B cell (primary cell): ENCODE data around the gene RAI1. TPM values are rescaled to one million over a fixed set of nuclear protein-coding genes. Genes with fewer than 3 reads are reported as not detected.

Experiments used
- ATAC-seq: fragments of 200-7000 bp; cut with Tn5 transposase; one replicate; pipeline ENCODE4 v1.10.0; 2021; ENCODE audit warnings: low read depth, mild to moderate bottlenecking, moderate number of reproducible peaks, moderate library complexity
- CTCF ChIA-PET: fragments of 350-600 bp; sonication (Branson Sonifier 250); formaldehyde crosslinking; loops from one replicate; lab custom pipeline; 2021; ENCODE audit warnings: antibody characterized with exemption, inconsistent platforms; lab: Charles Lee
- POLR2A ChIA-PET: fragments of 350-600 bp; sonication (Branson Sonifier 250); formaldehyde crosslinking; loops from one replicate; lab custom pipeline; 2021; ENCODE audit warnings: antibody characterized with exemption; lab: Charles Lee
- DNase-seq: peaks from one replicate; pipeline ENCODE4 v3.0.0; 2013
- H2AFZ ChIP-seq: 2 replicates; pipeline ENCODE4 v1.6.1; 2012; ENCODE audit warnings: mild to moderate bottlenecking, low read depth, low read length; ENCODE audit not compliant: insufficient read depth, poor library complexity, severe bottlenecking
- H3K27ac ChIP-seq, 2 donors: 1 replicate in 1 of 2; 2 replicates in 1 of 2; pipeline ENCODE4 v1.5.1; 2012 to 2013; ENCODE audit warnings: low read length in 2 of 2, mild to moderate bottlenecking in 2 of 2, moderate library complexity in 1 of 2
- H3K27me3 ChIP-seq, 4 experiments: fragments of 200-600 bp in 1 of 4; sonication (generic) in 1 of 4; replicated peaks in 1 of 4; 1 replicate in 2 of 4; 2 replicates in 2 of 4; pipeline versions ENCODE4 v1.6.1 to v1.7.0; 2013 to 2016; ENCODE audit warnings: low read length in 3 of 4, mild to moderate bottlenecking in 2 of 4, mixed read lengths in 1 of 4, moderate library complexity in 1 of 4; ENCODE audit not compliant: insufficient read depth in 4 of 4, control insufficient read depth in 3 of 4; ENCODE audit errors: control extremely low read depth in 1 of 4
- H3K36me3 ChIP-seq, 2 experiments: replicated peaks in 1 of 2; 1 replicate in 1 of 2; 2 replicates in 1 of 2; pipeline versions ENCODE4 v1.6.1 to v1.7.1; 2013; ENCODE audit warnings: low read length in 1 of 2; ENCODE audit not compliant: insufficient read depth in 2 of 2, control insufficient read depth in 1 of 2; ENCODE audit errors: control extremely low read depth in 1 of 2, extremely low read depth in 1 of 2
- H3K4me1 ChIP-seq, 2 donors: fragments of 200-600 bp in 1 of 2; sonication (generic) in 1 of 2; 1 replicate in 1 of 2; 2 replicates in 1 of 2; pipeline versions ENCODE4 v1.5.1 to v1.6.1; 2013 to 2017; ENCODE audit warnings: low read length in 2 of 2; ENCODE audit not compliant: control insufficient read depth in 2 of 2, insufficient read depth in 2 of 2
- H3K4me2 ChIP-seq: replicated peaks from 2 replicates; pipeline ENCODE3; 2012; ENCODE audit warnings: mild to moderate bottlenecking, low read depth, low read length; ENCODE audit not compliant: poor library complexity, severe bottlenecking
- H3K4me3 ChIP-seq, 5 experiments: fragments of 200-600 bp in 1 of 5; sonication (generic) in 1 of 5; 1 replicate in 3 of 5; 2 replicates in 2 of 5; pipeline versions ENCODE4 v1.5.1 to v1.7.0; 2011 to 2016; ENCODE audit warnings: low read length in 4 of 5, mild to moderate bottlenecking in 4 of 5, low read depth in 2 of 5, control low read depth in 1 of 5, moderate library complexity in 1 of 5; ENCODE audit not compliant: insufficient read depth in 1 of 5; ENCODE audit errors: control extremely low read depth in 1 of 5, extremely low read depth in 1 of 5
- H3K79me2 ChIP-seq: fragments of 200-600 bp; sonication (generic); one replicate; pipeline ENCODE4 v1.6.0; 2016; ENCODE audit warnings: low read length; ENCODE audit not compliant: control insufficient read depth, insufficient read depth
- H3K9ac ChIP-seq: fragments of 200-600 bp; sonication (generic); 2 replicates; pipeline ENCODE4 v1.6.1; 2017; ENCODE audit warnings: mild to moderate bottlenecking, low read length, moderate library complexity
- H3K9me3 ChIP-seq, 3 donors: one replicate each; pipeline versions ENCODE4 v1.6.1 to v1.7.1; 2013; ENCODE audit warnings: low read length in 2 of 3; ENCODE audit not compliant: control insufficient read depth in 2 of 3, insufficient read depth in 1 of 3; ENCODE audit errors: control extremely low read depth in 1 of 3
- H4K20me1 ChIP-seq: 2 replicates; pipeline ENCODE4 v1.6.0; 2012; ENCODE audit warnings: mild to moderate bottlenecking, low read length; ENCODE audit not compliant: insufficient read depth, control insufficient read depth, poor library complexity, severe bottlenecking
- H3K27ac Mint-ChIP-seq: one replicate; pipeline ENCODE4 v1.8.0; 2021; ENCODE audit warnings: mixed read lengths
- H3K27me3 Mint-ChIP-seq: one replicate; pipeline ENCODE4 v1.8.0; 2021; ENCODE audit warnings: mixed read lengths
- H3K4me1 Mint-ChIP-seq: one replicate; pipeline ENCODE4 v1.8.0; 2021; ENCODE audit warnings: mixed read lengths
- H3K4me3 Mint-ChIP-seq: one replicate; pipeline ENCODE4 v1.8.0; 2021; ENCODE audit warnings: mixed read lengths
- H3K9me3 Mint-ChIP-seq: one replicate; pipeline ENCODE4 v1.8.0; 2022; ENCODE audit warnings: mixed read lengths; ENCODE audit not compliant: insufficient read depth
- EZH2 ChIP-seq: IDR thresholded peaks from 2 replicates; pipeline ENCODE4 v1.6.1; 2012; ENCODE audit warnings: borderline replicate concordance, low read depth, mild to moderate bottlenecking, moderate library complexity, low read length; ENCODE audit not compliant: insufficient read depth, poor library complexity, severe bottlenecking
- WGBS: methylation state at CpG from one replicate; pipeline ENCODE4 v1.1.5; 2013; ENCODE audit warnings: missing lambda C conversion rate; ENCODE audit not compliant: insufficient coverage; 5-methylcytosine and 5-hydroxymethylcytosine counted together
- intact Hi-C: fragments of 100-400 bp; cut with micrococcal nuclease; formaldehyde crosslinking; loops from one replicate; pipeline ENCODE4 v1.10.0; 2022
- polyA plus RNA-seq: library from polyadenylated mRNA; depleted of rRNA; stranded (reverse); fragments of >200 nt; gene quantifications from 2 replicates; pipeline ENCODE4 v1.2.3, GENCODE V29; 2012
- total RNA-seq, 2 donors: library from RNA; stranded (reverse); fragments of 120-200 nt in 1 of 2; gene quantifications; 1 replicate in 1 of 2; 2 replicates in 1 of 2; pipeline versions ENCODE4 v1.2.3 to v1.2.4, GENCODE V29; 2013 to 2022
- TF ChIP-seq, protein P1 (sequence below): fragments of 200-600 bp; IDR thresholded peaks from one replicate; pipeline ENCODE4 v1.8.0; 2022; ENCODE audit warnings: antibody characterized with exemption, mild to moderate bottlenecking

The RAI1 gene
- total and polyA plus RNA-seq, 2 donors (not counting 1 experiment from before 2014, with no cell fraction given) = 4.7 to 34.0 TPM

DNA sequence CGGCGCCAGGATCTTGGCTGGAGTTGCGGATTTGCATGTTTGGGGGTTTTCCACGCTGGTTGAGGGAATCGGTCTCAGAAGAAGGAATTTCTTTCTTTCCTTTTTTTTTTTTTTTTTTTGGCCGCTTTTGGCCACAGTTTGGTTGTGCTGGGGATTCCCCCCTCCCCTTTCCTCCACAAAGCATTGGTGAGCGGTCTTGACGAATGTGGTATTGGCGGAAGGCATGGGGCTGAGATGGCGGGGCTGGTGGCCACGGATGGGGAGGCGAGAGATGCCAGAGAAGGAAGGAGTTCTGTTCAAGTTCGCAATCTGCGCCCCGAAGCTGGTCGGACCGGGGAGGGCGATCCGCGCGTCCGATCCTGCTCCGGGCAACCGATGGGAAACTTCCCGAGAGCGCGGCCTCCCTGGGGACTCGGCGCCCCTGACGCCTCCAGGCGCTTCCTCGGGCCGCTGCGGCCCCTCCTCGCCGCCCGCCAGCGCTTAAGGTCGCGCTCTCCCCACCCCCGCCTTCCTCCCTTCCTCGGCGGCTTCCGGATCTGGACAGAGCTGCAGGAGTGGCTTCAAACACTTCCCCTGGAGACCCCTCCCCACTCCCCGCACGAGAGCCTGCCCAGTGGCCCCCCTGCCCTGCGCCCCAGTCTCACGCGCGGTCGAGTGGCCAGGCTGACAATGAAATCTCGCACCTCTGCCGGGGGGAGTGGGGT is 43.2 kb downstream of the RAI1 start:
- Histone ChIP-seq H3K27me3 (peaks cover 0 to 24% (median 9%) of the 10 kb centered on the region in 4 experiments), H3K79me2 (peaks cover 51% of the 10 kb centered on the region), H3K4me3 (peak overlapping the region; percentile 6 to 73 (median 56)), H2AFZ (peak overlapping the region; percentile 66), H3K9ac (peak overlapping the region; percentile 72), H3K36me3 (peaks cover 0 to 2% of the 10 kb centered on the region in 2 experiments), H3K27ac (no peak overlapping the region), H3K9me3 (no peaks in the 10 kb centered on the region), H3K4me1 (peaks cover 19 to 40% of the 10 kb centered on the region in 2 donors), H3K4me2 (peak overlapping the region; percentile 99), H4K20me1 (peaks cover 68% of the 10 kb centered on the region)
- peak; percentile 48 for ATAC-seq
- peak overlapping the region; percentile 61 for H3K27ac Mint-ChIP-seq
- peak; percentile 55 for DNase-seq
- CTCF ChIA-PET = interaction anchor here (0.7 kb wide), 1 partner anchor 468 kb away, joined by 4 read pairs; no protein-coding TSS in a partner anchor
- peaks cover 42% of the 10 kb centered on the region for H3K4me1 Mint-ChIP-seq
- POLR2A ChIA-PET = no interaction called here
- under 1% methylated on average over 39 of the region's 53 CpGs for WGBS
- intact Hi-C loops = loop anchor here (5.0 kb wide), 2 partner anchors 32 to 58 kb away; no protein-coding TSS in a partner anchor
- no peaks in the 10 kb centered on the region for H3K9me3 Mint-ChIP-seq
- H3K4me3 Mint-ChIP-seq = peak overlapping the region; percentile 94
- H3K27me3 Mint-ChIP-seq = peaks cover 23% of the 10 kb centered on the region
- TF ChIP-seq, protein P1, sequence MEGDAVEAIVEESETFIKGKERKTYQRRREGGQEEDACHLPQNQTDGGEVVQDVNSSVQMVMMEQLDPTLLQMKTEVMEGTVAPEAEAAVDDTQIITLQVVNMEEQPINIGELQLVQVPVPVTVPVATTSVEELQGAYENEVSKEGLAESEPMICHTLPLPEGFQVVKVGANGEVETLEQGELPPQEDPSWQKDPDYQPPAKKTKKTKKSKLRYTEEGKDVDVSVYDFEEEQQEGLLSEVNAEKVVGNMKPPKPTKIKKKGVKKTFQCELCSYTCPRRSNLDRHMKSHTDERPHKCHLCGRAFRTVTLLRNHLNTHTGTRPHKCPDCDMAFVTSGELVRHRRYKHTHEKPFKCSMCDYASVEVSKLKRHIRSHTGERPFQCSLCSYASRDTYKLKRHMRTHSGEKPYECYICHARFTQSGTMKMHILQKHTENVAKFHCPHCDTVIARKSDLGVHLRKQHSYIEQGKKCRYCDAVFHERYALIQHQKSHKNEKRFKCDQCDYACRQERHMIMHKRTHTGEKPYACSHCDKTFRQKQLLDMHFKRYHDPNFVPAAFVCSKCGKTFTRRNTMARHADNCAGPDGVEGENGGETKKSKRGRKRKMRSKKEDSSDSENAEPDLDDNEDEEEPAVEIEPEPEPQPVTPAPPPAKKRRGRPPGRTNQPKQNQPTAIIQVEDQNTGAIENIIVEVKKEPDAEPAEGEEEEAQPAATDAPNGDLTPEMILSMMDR = no peak
- TF ChIP-seq EZH2 = no peak
